GM12878 (cell line): ENCODE measurements around the gene SEMA5B. TPM values are rescaled to one million over a fixed set of nuclear protein-coding genes. Genes with fewer than 3 reads are reported as not detected.

Source experiments
- ATAC-seq: fragments of 200-7000 bp; cut with Tn5 transposase; 3 replicates; pipeline ENCODE4 v1.9.1; 2020; ENCODE audit warnings: mild to moderate bottlenecking, moderate library complexity
- BruUV-seq: library from RNA; stranded (reverse); fragments of 400-500 nt; replicated peaks from 2 replicates; lab custom pipeline; 2021; lab: Mats Ljungman, UMichigan
- CTCF ChIA-PET: fragments of 300-600 bp; sonication (Branson Sonifier 250); formaldehyde crosslinking; extraction: SDS; loops from one replicate; lab custom pipeline; 2021; ENCODE audit warnings: inconsistent platforms; lab: Yijun Ruan, JAX
- POLR2A ChIA-PET: fragments of 350-600 bp; formaldehyde crosslinking; extraction: SDS; loops from one replicate; lab custom pipeline; 2021; ENCODE audit warnings: inconsistent platforms; lab: Charles Lee
- RAD21 ChIA-PET: fragments of 300-600 bp; sonication (Branson Sonifier 250); formaldehyde crosslinking; loops from one replicate; lab custom pipeline; 2023; ENCODE audit warnings: antibody characterized with exemption; ENCODE audit not compliant: unreplicated experiment; lab: Charles Lee
- SMC1A ChIA-PET: fragments of 300-600 bp; sonication (Branson Sonifier 250); formaldehyde crosslinking; loops from one replicate; lab custom pipeline; 2023; ENCODE audit not compliant: unreplicated experiment, uncharacterized antibody; lab: Charles Lee
- DNase-seq: peaks from one replicate; pipeline ENCODE4 v3.0.0-alpha.2; 2011; ENCODE audit warnings: low read depth, low spot score
- FAIRE-seq: peaks from 3 replicates; lab custom pipeline; 2011; peaks lifted over from hg19 to GRCh38; lab: Jason Lieb, UNC
- H2AFZ ChIP-seq: 2 replicates; pipeline ENCODE4 v1.6.0; 2011; ENCODE audit warnings: low read depth, low read length, control low read depth; ENCODE audit not compliant: control insufficient read depth
- H3K27ac ChIP-seq: 2 replicates; pipeline ENCODE4 v1.5.1; 2011; ENCODE audit warnings: control low read depth; ENCODE audit not compliant: control insufficient read depth, insufficient read depth
- H3K27me3 ChIP-seq, 2 experiments: replicated peaks in 1 of 2; 2 replicates each; pipeline versions ENCODE4 v1.6.0 to v1.6.1; 2011; ENCODE audit warnings: low read length in 1 of 2; ENCODE audit not compliant: control insufficient read depth in 2 of 2, insufficient read depth in 2 of 2
- H3K36me3 ChIP-seq, 2 experiments: 2 replicates each; pipeline ENCODE4 v1.5.1; 2011; ENCODE audit warnings: low read length in 1 of 2; ENCODE audit not compliant: control insufficient read depth in 2 of 2, insufficient read depth in 2 of 2
- H3K4me1 ChIP-seq: 2 replicates; pipeline ENCODE4 v1.6.1; 2011; ENCODE audit warnings: mild to moderate bottlenecking, low read length, moderate library complexity, mixed read lengths; ENCODE audit not compliant: control insufficient read depth, insufficient read depth
- H3K4me2 ChIP-seq: 2 replicates; pipeline ENCODE4 v1.6.0; 2011; ENCODE audit warnings: control low read depth; ENCODE audit not compliant: control insufficient read depth, insufficient read depth
- H3K4me3 ChIP-seq: fragments of 200-600 bp; sonication (generic); 2 replicates; pipeline ENCODE4 v1.5.1; 2016
- H3K79me2 ChIP-seq: 2 replicates; pipeline ENCODE4 v1.6.0; 2011; ENCODE audit warnings: low read length; ENCODE audit not compliant: control insufficient read depth, insufficient read depth
- H3K9ac ChIP-seq: 2 replicates; pipeline ENCODE4 v1.8.0; 2011; ENCODE audit warnings: low read length, control low read depth, mixed read lengths; ENCODE audit not compliant: control insufficient read depth, insufficient read depth
- H3K9me3 ChIP-seq: replicated peaks from 3 replicates; pipeline ENCODE4 v1.5.1; 2011; ENCODE audit warnings: mild to moderate bottlenecking, low read length; ENCODE audit not compliant: control insufficient read depth, insufficient read depth
- H4K20me1 ChIP-seq: 2 replicates; pipeline ENCODE4 v1.6.0; 2011; ENCODE audit not compliant: control insufficient read depth, insufficient read depth
- ASH2L ChIP-seq: fragments of 300-600, 200-600 bp; sonication (generic); IDR thresholded peaks from 2 replicates; pipeline ENCODE4 v1.6.1; 2017; ENCODE audit warnings: low read depth, mild to moderate bottlenecking, borderline replicate concordance
- ATF7 ChIP-seq: fragments of 450-650 bp; IDR thresholded peaks from 2 replicates; pipeline ENCODE4 v1.6.1; 2016; ENCODE audit warnings: low read depth, mild to moderate bottlenecking
- EGR1 ChIP-seq, 2 experiments: IDR thresholded peaks; 1 replicate in 1 of 2; 2 replicates in 1 of 2; pipeline ENCODE4 v1.6.1; 2011 to 2012; ENCODE audit warnings: low read depth in 2 of 2, low read length in 2 of 2, borderline replicate concordance in 1 of 2, mild to moderate bottlenecking in 1 of 2, moderate library complexity in 1 of 2
- MTA2 ChIP-seq: fragments of 450-650 bp; IDR thresholded peaks from 2 replicates; pipeline ENCODE4 v1.6.1; 2016; ENCODE audit warnings: low read depth, mild to moderate bottlenecking, moderate library complexity
- MTA3 ChIP-seq: IDR thresholded peaks from 2 replicates; pipeline ENCODE4 v1.6.1; 2012; ENCODE audit warnings: low read length, inconsistent platforms, borderline replicate concordance
- MYC ChIP-seq: IDR thresholded peaks from 2 replicates; pipeline ENCODE4 v1.6.1; 2011; ENCODE audit warnings: mild to moderate bottlenecking, low read length, moderate library complexity, inconsistent platforms; ENCODE audit not compliant: insufficient read depth, insufficient replicate concordance, insufficient read length, severe bottlenecking
- SREBF1 ChIP-seq: IDR thresholded peaks from 2 replicates; pipeline ENCODE4 v1.6.1; 2012; ENCODE audit warnings: mild to moderate bottlenecking, low read length
- STAT1 ChIP-seq: fragments of 450-650 bp; conservative IDR thresholded peaks from 2 replicates; pipeline ENCODE4 v1.6.1; 2014; ENCODE audit warnings: antibody characterized with exemption, mild to moderate bottlenecking
- ZNF274 ChIP-seq: IDR thresholded peaks from one replicate; pipeline ENCODE4 v1.8.0; 2011; ENCODE audit not compliant: insufficient read length, insufficient read depth
- WGBS: methylation state at CpG from one replicate; pipeline ENCODE4 v1.1.6; 2016; ENCODE audit warnings: low lambda C conversion rate; ENCODE audit not compliant: insufficient replicate concordance, insufficient coverage; ENCODE audit errors: missing lambda C conversion rate; 5-methylcytosine and 5-hydroxymethylcytosine counted together
- in situ Hi-C: fragments of 300-500 bp; cut with MboI; formaldehyde crosslinking; loops from 9 replicates; pipeline ENCODE4 v1.14.3; 2018; ENCODE audit warnings: mixed read lengths
- intact Hi-C: fragments of 100-400 bp; cut with micrococcal nuclease; formaldehyde crosslinking; loops from one replicate; pipeline ENCODE4 v1.14.2; 2022; ENCODE audit not compliant: unreplicated experiment
- polyA plus RNA-seq, 11 experiments: library from polyadenylated mRNA; depleted of rRNA in 4 of 11; unstranded in 6 of 11; stranded (reverse) in 5 of 11; fragments of >200 nt; fragmentation: Nextera tagmentation in 4 of 11; fragmentation: Illumina TruSeq in 1 of 11; extraction: Ambion mirVana in 4 of 11; extraction: Trizol in 1 of 11; gene quantifications; 1 replicate in 1 of 11; 2 replicates in 10 of 11; pipeline versions ENCODE4 v1.2.1 to v1.2.3, GENCODE V29; 2011 to 2016; ENCODE audit warnings: inconsistent platforms in 2 of 11, missing spikeins in 2 of 11, low read depth in 1 of 11
- total RNA-seq, 4 experiments: library from RNA; depleted of rRNA in 3 of 4; stranded (reverse); fragments of >200 nt in 3 of 4; fragmentation: Illumina TruSeq in 1 of 4; extraction: Trizol in 1 of 4; gene quantifications; 2 replicates each; pipeline versions ENCODE4 v1.2.1 to v1.2.3, GENCODE V29; 2013 to 2021
- TF ChIP-seq, protein P1 (sequence below), 3 experiments: IDR thresholded peaks in 2 of 3; conservative IDR thresholded peaks in 1 of 3; 2 replicates each; pipeline ENCODE4 v1.5.1; 2011; ENCODE audit warnings: low read depth in 3 of 3, low read length in 3 of 3, mild to moderate bottlenecking in 3 of 3, control low read depth in 2 of 3, moderate library complexity in 2 of 3, inconsistent platforms in 1 of 3, mixed read lengths in 1 of 3; ENCODE audit not compliant: control insufficient read depth in 2 of 3, insufficient read depth in 1 of 3; ENCODE audit errors: extremely low read depth in 1 of 3
- TF ChIP-seq, protein P2 (sequence below): IDR thresholded peaks from 2 replicates; pipeline ENCODE4 v1.6.1; 2011; ENCODE audit warnings: borderline replicate concordance, low read depth, mild to moderate bottlenecking, moderate library complexity, mixed read lengths, low read length; ENCODE audit not compliant: insufficient read depth; ENCODE audit errors: extremely low read length
- TF ChIP-seq, protein P3 (sequence below): IDR thresholded peaks from 2 replicates; pipeline ENCODE4 v1.6.1; 2012; ENCODE audit warnings: low read depth, low read length, improper control_type of control experiment
- TF ChIP-seq, protein P4 (sequence below): fragments of 450-650 bp; IDR thresholded peaks from 2 replicates; pipeline ENCODE4 v1.6.1; 2016; ENCODE audit warnings: mild to moderate bottlenecking
- TF ChIP-seq, protein P5 (sequence below): fragments of 450-650 bp; IDR thresholded peaks from 2 replicates; pipeline ENCODE4 v1.6.1; 2017; ENCODE audit warnings: borderline replicate concordance

Gene SEMA5B
- total and polyA plus RNA-seq, 10 of the 15 experiments (the other 5 are each of a cell fraction or from before 2014, with no cell fraction given): 0.05 TPM; not detected in 9

GRCh38 chr3:122880624-122881023 is 146.9 kb downstream of the SEMA5B start (continued):
- TF ChIP-seq, protein P1, sequence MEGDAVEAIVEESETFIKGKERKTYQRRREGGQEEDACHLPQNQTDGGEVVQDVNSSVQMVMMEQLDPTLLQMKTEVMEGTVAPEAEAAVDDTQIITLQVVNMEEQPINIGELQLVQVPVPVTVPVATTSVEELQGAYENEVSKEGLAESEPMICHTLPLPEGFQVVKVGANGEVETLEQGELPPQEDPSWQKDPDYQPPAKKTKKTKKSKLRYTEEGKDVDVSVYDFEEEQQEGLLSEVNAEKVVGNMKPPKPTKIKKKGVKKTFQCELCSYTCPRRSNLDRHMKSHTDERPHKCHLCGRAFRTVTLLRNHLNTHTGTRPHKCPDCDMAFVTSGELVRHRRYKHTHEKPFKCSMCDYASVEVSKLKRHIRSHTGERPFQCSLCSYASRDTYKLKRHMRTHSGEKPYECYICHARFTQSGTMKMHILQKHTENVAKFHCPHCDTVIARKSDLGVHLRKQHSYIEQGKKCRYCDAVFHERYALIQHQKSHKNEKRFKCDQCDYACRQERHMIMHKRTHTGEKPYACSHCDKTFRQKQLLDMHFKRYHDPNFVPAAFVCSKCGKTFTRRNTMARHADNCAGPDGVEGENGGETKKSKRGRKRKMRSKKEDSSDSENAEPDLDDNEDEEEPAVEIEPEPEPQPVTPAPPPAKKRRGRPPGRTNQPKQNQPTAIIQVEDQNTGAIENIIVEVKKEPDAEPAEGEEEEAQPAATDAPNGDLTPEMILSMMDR (IDR thresholded peaks at IDR 0.05 in 2 of 3, conservative IDR thresholded peaks at IDR 0.05 in 1 of 3; ENCODE audit: control insufficient read depth in 2 of 3, extremely low read depth in 1 of 3, insufficient read depth in 1 of 3, low read depth in 3 of 3, low read length in 3 of 3): no peak
- TF ChIP-seq MYC (no peak), MTA2 (no peak), EGR1 (IDR thresholded peaks at IDR 0.05; ENCODE audit: borderline replicate concordance in 1 of 2, low read depth in 2 of 2, low read length in 2 of 2) (no peak)

DNA sequence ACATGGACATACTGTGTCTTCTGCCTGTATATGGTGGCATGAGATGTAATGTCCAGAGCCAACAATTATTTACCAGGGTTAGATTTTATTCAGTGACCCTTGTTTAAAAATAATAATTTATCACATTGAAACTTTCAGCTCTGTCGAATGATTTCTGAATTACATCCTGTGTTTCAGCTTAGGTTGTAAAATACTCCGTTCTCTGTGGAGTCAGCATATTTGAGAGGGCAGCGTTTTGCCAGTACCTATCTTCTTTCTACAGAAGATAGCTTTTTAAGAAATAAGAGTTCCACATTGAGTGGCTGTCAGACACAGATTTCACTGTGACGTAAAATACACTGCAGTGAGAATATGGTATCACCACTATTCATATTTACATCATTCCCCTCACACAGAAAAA is 147.4 kb downstream of the SEMA5B start:
- 100% methylated on average over 4 of the region's 4 CpGs for WGBS
- Histone ChIP-seq H3K9ac (no peak overlapping the region), H3K36me3 (no peaks in the 10 kb centered on the region), H2AFZ (no peak overlapping the region), H3K27ac (no peak overlapping the region), H3K27me3 (no peaks in the 10 kb centered on the region), H4K20me1 (no peaks in the 10 kb centered on the region), H3K79me2 (no peaks in the 10 kb centered on the region), H3K4me1 (no peaks in the 10 kb centered on the region; the same call in 1 of the 2 replicates), H3K9me3 (no peaks in the 10 kb centered on the region), H3K4me3 (no peak overlapping the region), H3K4me2 (no peak overlapping the region)
- ChIA-PET CTCF (interaction anchor here (0.6 kb wide), 1 partner anchor 164 kb away, joined by 3 read pairs; no protein-coding TSS in a partner anchor), RAD21 (no interaction called here), SMC1A (no interaction called here), POLR2A (no interaction called here)
- TF ChIP-seq, protein P2, sequence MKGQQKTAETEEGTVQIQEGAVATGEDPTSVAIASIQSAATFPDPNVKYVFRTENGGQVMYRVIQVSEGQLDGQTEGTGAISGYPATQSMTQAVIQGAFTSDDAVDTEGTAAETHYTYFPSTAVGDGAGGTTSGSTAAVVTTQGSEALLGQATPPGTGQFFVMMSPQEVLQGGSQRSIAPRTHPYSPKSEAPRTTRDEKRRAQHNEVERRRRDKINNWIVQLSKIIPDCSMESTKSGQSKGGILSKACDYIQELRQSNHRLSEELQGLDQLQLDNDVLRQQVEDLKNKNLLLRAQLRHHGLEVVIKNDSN: no peak
- TF ChIP-seq SREBF1 (no peak), ZNF274 (no peak), ATF7 (no peak), ASH2L (no peak), MTA3 (no peak), STAT1 (no peak)
- TF ChIP-seq, protein P3, sequence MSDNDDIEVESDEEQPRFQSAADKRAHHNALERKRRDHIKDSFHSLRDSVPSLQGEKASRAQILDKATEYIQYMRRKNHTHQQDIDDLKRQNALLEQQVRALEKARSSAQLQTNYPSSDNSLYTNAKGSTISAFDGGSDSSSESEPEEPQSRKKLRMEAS: no peak
- TF ChIP-seq, protein P4, sequence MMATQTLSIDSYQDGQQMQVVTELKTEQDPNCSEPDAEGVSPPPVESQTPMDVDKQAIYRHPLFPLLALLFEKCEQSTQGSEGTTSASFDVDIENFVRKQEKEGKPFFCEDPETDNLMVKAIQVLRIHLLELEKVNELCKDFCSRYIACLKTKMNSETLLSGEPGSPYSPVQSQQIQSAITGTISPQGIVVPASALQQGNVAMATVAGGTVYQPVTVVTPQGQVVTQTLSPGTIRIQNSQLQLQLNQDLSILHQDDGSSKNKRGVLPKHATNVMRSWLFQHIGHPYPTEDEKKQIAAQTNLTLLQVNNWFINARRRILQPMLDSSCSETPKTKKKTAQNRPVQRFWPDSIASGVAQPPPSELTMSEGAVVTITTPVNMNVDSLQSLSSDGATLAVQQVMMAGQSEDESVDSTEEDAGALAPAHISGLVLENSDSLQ: no peak
- TF ChIP-seq, protein P5, sequence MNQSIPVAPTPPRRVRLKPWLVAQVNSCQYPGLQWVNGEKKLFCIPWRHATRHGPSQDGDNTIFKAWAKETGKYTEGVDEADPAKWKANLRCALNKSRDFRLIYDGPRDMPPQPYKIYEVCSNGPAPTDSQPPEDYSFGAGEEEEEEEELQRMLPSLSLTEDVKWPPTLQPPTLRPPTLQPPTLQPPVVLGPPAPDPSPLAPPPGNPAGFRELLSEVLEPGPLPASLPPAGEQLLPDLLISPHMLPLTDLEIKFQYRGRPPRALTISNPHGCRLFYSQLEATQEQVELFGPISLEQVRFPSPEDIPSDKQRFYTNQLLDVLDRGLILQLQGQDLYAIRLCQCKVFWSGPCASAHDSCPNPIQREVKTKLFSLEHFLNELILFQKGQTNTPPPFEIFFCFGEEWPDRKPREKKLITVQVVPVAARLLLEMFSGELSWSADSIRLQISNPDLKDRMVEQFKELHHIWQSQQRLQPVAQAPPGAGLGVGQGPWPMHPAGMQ: no peak
- DNase-seq (no peak), FAIRE-seq (no peak), ATAC-seq (no peak)
- intact Hi-C loops: no loop called here
- no TSS peak for BruUV-seq
- in situ Hi-C loops: no loop called here
